Caco-2 (cell line): ENCODE measurements around the gene TMCO5A. TPM values are rescaled to one million over a fixed set of nuclear protein-coding genes. Genes with fewer than 3 reads are reported as not detected.

Experiments used
- BruUV-seq: library from RNA; stranded (reverse); fragments of 400-500 nt; replicated peaks from 2 replicates; lab custom pipeline; 2021; lab: Mats Ljungman, UMichigan
- CTCF ChIA-PET: fragments of 300-600 bp; sonication (Branson Sonifier 250); formaldehyde crosslinking; loops from one replicate; lab custom pipeline; 2022; ENCODE audit warnings: antibody characterized with exemption; lab: Charles Lee
- POLR2A ChIA-PET: fragments of 300-600 bp; sonication (Branson Sonifier 250); formaldehyde crosslinking; loops from one replicate; lab custom pipeline; 2022; ENCODE audit warnings: antibody characterized with exemption; lab: Charles Lee
- DNase-seq, 2 experiments: peaks; one replicate each; pipeline versions ENCODE4 v3.0.0 to v3.0.0-alpha.2; 2020 to 2022
- H3K27me3 ChIP-seq: replicated peaks from 2 replicates; pipeline ENCODE4 v1.6.0; 2011; ENCODE audit warnings: low read length; ENCODE audit not compliant: control insufficient read depth, insufficient read depth
- H3K36me3 ChIP-seq: 2 replicates; pipeline ENCODE4 v1.5.1; 2011; ENCODE audit warnings: low read length; ENCODE audit not compliant: control insufficient read depth, insufficient read depth
- H3K4me1 ChIP-seq: fragments of 250-450 bp; sonication (Bioruptor Pico); 2 replicates; pipeline ENCODE4 v1.5.1; 2020; ENCODE audit warnings: mild to moderate bottlenecking
- H3K4me3 ChIP-seq: 2 replicates; pipeline ENCODE4 v1.5.1; 2011; ENCODE audit warnings: low read depth, mild to moderate bottlenecking, control low read depth, low read length
- H3K9me3 ChIP-seq: fragments of 250-450 bp; sonication (Bioruptor Pico); 2 replicates; pipeline ENCODE4 v1.5.1; 2020; ENCODE audit warnings: mild to moderate bottlenecking, moderate library complexity
- H3K27ac Mint-ChIP-seq: one replicate; pipeline ENCODE4 v1.8.0; 2022; ENCODE audit warnings: mixed read lengths; ENCODE audit not compliant: unreplicated experiment
- H3K27me3 Mint-ChIP-seq: one replicate; pipeline ENCODE4 v1.8.0; 2022; ENCODE audit warnings: mixed read lengths; ENCODE audit not compliant: insufficient read depth, unreplicated experiment
- H3K36me3 Mint-ChIP-seq: one replicate; pipeline ENCODE4 v1.8.0; 2022; ENCODE audit warnings: mild to moderate bottlenecking, mixed read lengths; ENCODE audit not compliant: insufficient read depth, unreplicated experiment
- H3K4me1 Mint-ChIP-seq: one replicate; pipeline ENCODE4 v1.8.0; 2022; ENCODE audit warnings: low read depth, mixed read lengths; ENCODE audit not compliant: unreplicated experiment
- H3K4me3 Mint-ChIP-seq: one replicate; pipeline ENCODE4 v1.8.0; 2022; ENCODE audit warnings: mild to moderate bottlenecking, moderate library complexity, mixed read lengths; ENCODE audit not compliant: unreplicated experiment
- H3K9me3 Mint-ChIP-seq: one replicate; pipeline ENCODE4 v1.8.0; 2022; ENCODE audit warnings: mixed read lengths; ENCODE audit not compliant: unreplicated experiment
- CTCF ChIP-seq, 2 experiments: fragments of 200-600 bp in 1 of 2; IDR thresholded peaks; 1 replicate in 1 of 2; 2 replicates in 1 of 2; pipeline versions ENCODE4 v1.5.1 to v1.8.0; 2011 to 2022; ENCODE audit warnings: antibody characterized with exemption in 1 of 2, control low read depth in 1 of 2, inconsistent platforms in 1 of 2, low read depth in 1 of 2, low read length in 1 of 2, mild to moderate bottlenecking in 1 of 2, moderate library complexity in 1 of 2; ENCODE audit not compliant: insufficient read depth in 1 of 2, severe bottlenecking in 1 of 2, unreplicated experiment in 1 of 2
- intact Hi-C: fragments of 100-400 bp; cut with micrococcal nuclease; formaldehyde crosslinking; loops from one replicate; pipeline ENCODE4 v1.10.0; 2022; ENCODE audit not compliant: unreplicated experiment
- total RNA-seq: library from RNA; stranded (reverse); gene quantifications from 2 replicates; pipeline ENCODE4 v1.2.3, GENCODE V29; 2022

Gene TMCO5A
- total RNA-seq, 1 experiment from 2014 or later: not detected

- no peak for TF ChIP-seq CTCF (IDR thresholded peaks at IDR 0.05; ENCODE audit: insufficient read depth in 1 of 2, low read depth in 1 of 2, low read length in 1 of 2, severe bottlenecking in 1 of 2, unreplicated experiment in 1 of 2)
- no peaks in the 10 kb centered on the region for H3K9me3 ChIP-seq
- CTCF ChIA-PET: no interaction called here
- H3K27me3 Mint-ChIP-seq: no peaks in the 10 kb centered on the region
- no peak for DNase-seq
- BruUV-seq: no TSS peak
- H3K27ac Mint-ChIP-seq: no peak overlapping the region
- POLR2A ChIA-PET: no interaction called here
- H3K4me3 Mint-ChIP-seq: no peak overlapping the region
- H3K4me1 Mint-ChIP-seq: no peaks in the 10 kb centered on the region
- H3K4me1 ChIP-seq: no peaks in the 10 kb centered on the region
- H3K9me3 Mint-ChIP-seq: no peaks in the 10 kb centered on the region
- no peaks in the 10 kb centered on the region for H3K36me3 ChIP-seq
- no peak overlapping the region for H3K4me3 ChIP-seq
- H3K27me3 ChIP-seq: no peaks in the 10 kb centered on the region
- intact Hi-C loops: no loop called here
- H3K36me3 Mint-ChIP-seq: no peaks in the 10 kb centered on the region
Observed at GRCh38 chr15:37907136-37907535, 27.3 kb upstream of the TMCO5A start.

GRCh38 chr15:37921527-37922385 lies 12.7 kb upstream of the TMCO5A start:
- H3K4me1 Mint-ChIP-seq: no peaks in the 10 kb centered on the region
- no TSS peak for BruUV-seq
- intact Hi-C loops: no loop called here
- H3K4me3 ChIP-seq: no peak overlapping the region
- no peak for DNase-seq
- ChIA-PET CTCF (no interaction called here), POLR2A (no interaction called here)
- no peaks in the 10 kb centered on the region for H3K27me3 ChIP-seq
- no peaks in the 10 kb centered on the region for H3K9me3 ChIP-seq
- H3K27me3 Mint-ChIP-seq: peaks cover 5% of the 10 kb centered on the region
- no peak for TF ChIP-seq CTCF (IDR thresholded peaks at IDR 0.05; ENCODE audit: insufficient read depth in 1 of 2, low read depth in 1 of 2, low read length in 1 of 2, severe bottlenecking in 1 of 2, unreplicated experiment in 1 of 2)
- H3K36me3 Mint-ChIP-seq: no peaks in the 10 kb centered on the region
- no peaks in the 10 kb centered on the region for H3K4me1 ChIP-seq
- peaks cover 12% of the 10 kb centered on the region for H3K9me3 Mint-ChIP-seq
- no peak overlapping the region for H3K27ac Mint-ChIP-seq
- H3K4me3 Mint-ChIP-seq: no peak overlapping the region
- no peaks in the 10 kb centered on the region for H3K36me3 ChIP-seq

- no peak overlapping the region for H3K4me3 ChIP-seq
- H3K4me1 ChIP-seq: no peaks in the 10 kb centered on the region
- DNase-seq: no peak
- intact Hi-C loops: no loop called here
- H3K27me3 Mint-ChIP-seq: no peaks in the 10 kb centered on the region
- H3K4me3 Mint-ChIP-seq: no peak overlapping the region
- ChIA-PET CTCF (no interaction called here), POLR2A (no interaction called here)
- no peaks in the 10 kb centered on the region for H3K9me3 ChIP-seq
- H3K4me1 Mint-ChIP-seq: no peaks in the 10 kb centered on the region
- H3K27ac Mint-ChIP-seq: no peak overlapping the region
- no peaks in the 10 kb centered on the region for H3K9me3 Mint-ChIP-seq
- no peaks in the 10 kb centered on the region for H3K27me3 ChIP-seq
- TF ChIP-seq CTCF (IDR thresholded peaks at IDR 0.05; ENCODE audit: insufficient read depth in 1 of 2, low read depth in 1 of 2, low read length in 1 of 2, severe bottlenecking in 1 of 2, unreplicated experiment in 1 of 2): no peak
- no peaks in the 10 kb centered on the region for H3K36me3 ChIP-seq
- no peaks in the 10 kb centered on the region for H3K36me3 Mint-ChIP-seq
- BruUV-seq: no TSS peak
Observed at GRCh38 chr15:37926136-37926535, 8.3 kb upstream of the TMCO5A start.
